Adrenal gland (tissue), 12 donors: Measurements from ENCODE around the gene CHPF2. TPM values are rescaled to one million over a fixed set of nuclear protein-coding genes. Genes with fewer than 3 reads are reported as not detected.

Experiments
- DNase-seq, 7 donors: peaks; one replicate each; pipeline ENCODE4 v3.0.0-alpha.2; 2019 to 2020
- H3K27ac ChIP-seq, 5 donors: fragments of 200-600 bp; sonication (generic) in 4 of 5; 1 replicate in 3 of 5; 2 replicates in 2 of 5; pipeline versions ENCODE4 v1.5.1 to v1.8.0; 2016 to 2020; ENCODE audit warnings: mild to moderate bottlenecking in 1 of 5
- H3K27me3 ChIP-seq: fragments of 200-600 bp; 2 replicates; pipeline ENCODE4 v1.8.0; 2021
- H3K36me3 ChIP-seq, 2 donors: fragments of 200-600 bp; replicated peaks in 1 of 2; 1 replicate in 1 of 2; 2 replicates in 1 of 2; pipeline versions ENCODE4 v1.5.1 to v1.8.0; 2018 to 2022
- H3K4me1 ChIP-seq, 2 donors: fragments of 200-600 bp; replicated peaks in 1 of 2; 1 replicate in 1 of 2; 2 replicates in 1 of 2; pipeline versions ENCODE4 v1.5.1 to v1.8.0; 2018 to 2021
- H3K4me3 ChIP-seq, 4 donors: fragments of 200-600 bp; sonication (generic) in 3 of 4; one replicate each; pipeline ENCODE4 v1.5.1; 2016 to 2018
- H3K9me3 ChIP-seq, 3 donors: fragments of 200-600 bp; sonication (generic) in 1 of 3; replicated peaks in 1 of 3; 1 replicate in 2 of 3; 2 replicates in 1 of 3; pipeline versions ENCODE4 v1.5.1 to v1.8.0; 2016 to 2021
- CTCF ChIP-seq, 6 experiments: fragments of 450-650 bp in 4 of 6; fragments of 200-600 bp in 2 of 6; sonication (generic) in 1 of 6; IDR thresholded peaks; 1 replicate in 5 of 6; 2 replicates in 1 of 6; pipeline versions ENCODE4 v1.5.1 to v1.8.0; 2016 to 2021; ENCODE audit warnings: antibody characterized with exemption in 6 of 6, mild to moderate bottlenecking in 2 of 6, moderate library complexity in 1 of 6
- POLR2A ChIP-seq, 2 donors: fragments of 450-650 bp; IDR thresholded peaks; one replicate each; pipeline ENCODE4 v1.6.1; 2017; ENCODE audit warnings: antibody characterized with exemption in 2 of 2, mild to moderate bottlenecking in 2 of 2, moderate library complexity in 1 of 2
- WGBS, 4 donors: extraction: QIAGEN DNeasy Blood & Tissue Kit in 2 of 4; methylation state at CpG; one replicate each; pipeline versions ENCODE4 v1.1.5 to v1.1.7; 2013 to 2017; 5-methylcytosine and 5-hydroxymethylcytosine counted together
- intact Hi-C, 2 donors: fragments of 100-400 bp; cut with DNase I; formaldehyde crosslinking; loops; one replicate each; pipeline versions ENCODE4 v1.14.1 to v1.15.0; 2022 to 2023
- polyA plus RNA-seq, 3 donors: library from polyadenylated mRNA; stranded (reverse); fragments of 200-250 nt in 2 of 3; fragments of 350-450 nt in 1 of 3; fragmentation: Illumina TruSeq in 1 of 3; extraction: RNeasy Lipid Tissue Mini Kit (QIAGEN cat#74804) in 1 of 3; gene quantifications; one replicate each; pipeline ENCODE4 v1.2.3, GENCODE V29; 2013 to 2014
- total RNA-seq, 9 donors: library from RNA; depleted of rRNA in 4 of 9; stranded (reverse); fragments of >200 nt in 4 of 9; fragments of 120-200 nt in 1 of 9; fragmentation: NEBNext Ultra II Directional in 1 of 9; extraction: Animal tissue kit (Norgen Biotek cat#: 25700) in 1 of 9; gene quantifications; one replicate each; pipeline versions ENCODE4 v1.1.0 to v1.2.4, GENCODE V29; 2013 to 2023
- donor health status: healthy with polysubstance abuse.
- donor health status: Bipolar disorder and iron deficiency.
- donor health status: DM: yes; HTN: yes; CAD: no.
- donor health status: DM: no; HTN: no; CAD: no.
- donor health status: DM: no; HTN: no; CAD: no.
- donor health status: DM: yes; HTN: yes; CAD: no.

Gene CHPF2
- total and polyA plus RNA-seq, 12 donors = 15.8 to 87.8 (median 60.6) TPM

GRCh38 chr7:151191544-151191943 is 40.7 kb upstream of the CHPF2 start:
- Histone ChIP-seq H3K9me3 (no peaks in the 10 kb centered on the region), H3K27me3 (no peaks in the 10 kb centered on the region), H3K4me1 (no peaks in the 10 kb centered on the region), H3K27ac (no peak overlapping the region), H3K4me3 (no peak overlapping the region), H3K36me3 (no peaks in the 10 kb centered on the region)
- WGBS, 4 donors = 49 to 87% (median 84%) methylated on average over 3 to 12 of the region's 12 CpGs
- TF ChIP-seq POLR2A (IDR thresholded peaks at IDR 0.05) (no peak), CTCF (IDR thresholded peaks at IDR 0.05) (no peak)
- DNase-seq = no peak
- intact Hi-C loops = no loop called here

GRCh38 chr7:151192002-151192539 is 40.2 kb upstream of the CHPF2 start:
- Histone ChIP-seq H3K9me3 (no peaks in the 10 kb centered on the region), H3K27me3 (no peaks in the 10 kb centered on the region), H3K27ac (no peak overlapping the region), H3K36me3 (no peaks in the 10 kb centered on the region), H3K4me3 (no peak overlapping the region), H3K4me1 (no peaks in the 10 kb centered on the region)
- TF ChIP-seq CTCF (IDR thresholded peaks at IDR 0.05) (no peak), POLR2A (IDR thresholded peaks at IDR 0.05) (no peak)
- 81 to 92% (median 89%) methylated on average over 7 to 23 of the region's 23 CpGs for WGBS, 4 donors
- no peak for DNase-seq
- intact Hi-C loops = no loop called here

GRCh38 chr7:151193203-151193978 is 38.9 kb upstream of the CHPF2 start:
- H3K36me3 ChIP-seq = no peaks in the 10 kb centered on the region
- 87 to 93% (median 91%) methylated on average over 11 to 14 of the region's 14 CpGs for WGBS, 4 donors
- H3K9me3 ChIP-seq = no peaks in the 10 kb centered on the region
- TF ChIP-seq POLR2A (IDR thresholded peaks at IDR 0.05) (no peak), CTCF (IDR thresholded peaks at IDR 0.05) (no peak)
- H3K27ac ChIP-seq = no peak overlapping the region
- H3K4me3 ChIP-seq = no peak overlapping the region
- intact Hi-C loops = no loop called here
- no peak for DNase-seq
- H3K27me3 ChIP-seq = no peaks in the 10 kb centered on the region
- no peaks in the 10 kb centered on the region for H3K4me1 ChIP-seq

- H3K4me1 ChIP-seq = no peaks in the 10 kb centered on the region
- intact Hi-C loops = no loop called here
- H3K27ac ChIP-seq = no peak overlapping the region
- no peaks in the 10 kb centered on the region for H3K36me3 ChIP-seq
- no peak overlapping the region for H3K4me3 ChIP-seq
- no peak for TF ChIP-seq POLR2A (IDR thresholded peaks at IDR 0.05)
- no peak for TF ChIP-seq CTCF (IDR thresholded peaks at IDR 0.05)
- no peaks in the 10 kb centered on the region for H3K9me3 ChIP-seq
- no peaks in the 10 kb centered on the region for H3K27me3 ChIP-seq
- no peak for DNase-seq
- 58 to 89% (median 81%) methylated on average over 4 to 7 of the region's 7 CpGs for whole genome bisulfite sequencing, 4 donors
Measured at GRCh38 chr7:151194188-151194587, 38.1 kb upstream of the CHPF2 start.
